ENCODE data around the gene DDTL.

DDTL gene

GRCh38 chr22:24007253-24008021, 40.7 kb downstream of the DDTL start:
- no peak for DNase-seq

- no peak for DNase-seq
Measured at GRCh38 chr22:24008022-24008283, 41.3 kb downstream of the DDTL start.

- DNase-seq, result no peak
Measured at GRCh38 chr22:24008381-24009226, 41.9 kb downstream of the DDTL start.

- DNase-seq, result no peak
Measured at GRCh38 chr22:24009227-24010017, 42.7 kb downstream of the DDTL start.

GRCh38 chr22:24010018-24010391, 43.3 kb downstream of the DDTL start:
- DNase-seq, result no peak

- DNase-seq, result no peak
Measured at GRCh38 chr22:24011735-24012068, 45.0 kb downstream of the DDTL start.

- DNase-seq, result no peak
Measured at GRCh38 chr22:24016156-24016555, 49.5 kb downstream of the DDTL start.

GRCh38 chr22:24021304-24021703, 54.6 kb downstream of the DDTL start:
- no peak for DNase-seq

Measured in activated CD8-positive, alpha-beta memory T cell treated with anti-CD3 and anti-CD28 coated beads, Interleukin-2, amount 50 U/mL, for 4 hours (primary cell).